Spinal cord (tissue), 10 donors: Measurements from ENCODE around the gene PTTG1IP2. TPM values are rescaled to one million over a fixed set of nuclear protein-coding genes. Genes with fewer than 3 reads are reported as not detected.
A peak's percentile ranks its signal among the peaks of the same experiment; 100 is the strongest.

Experiments
- DNase-seq, 6 donors: peaks; one replicate each; pipeline versions ENCODE4 v3.0.0 to v3.0.0-alpha.2; 2013 to 2015; ENCODE audit warnings: low spot score in 6 of 6, low read depth in 4 of 6
- H3K27ac ChIP-seq: one replicate; pipeline ENCODE4 v1.5.1; 2013; ENCODE audit warnings: low read depth, low read length, control low read depth
- H3K27me3 ChIP-seq: one replicate; pipeline ENCODE4 v1.6.1; 2013; ENCODE audit warnings: low read length; ENCODE audit not compliant: control insufficient read depth, insufficient read depth
- H3K36me3 ChIP-seq: one replicate; pipeline ENCODE4 v1.6.1; 2013; ENCODE audit warnings: low read length; ENCODE audit not compliant: control insufficient read depth, insufficient read depth
- H3K4me1 ChIP-seq: one replicate; pipeline ENCODE4 v1.6.1; 2013; ENCODE audit warnings: low read length; ENCODE audit not compliant: control insufficient read depth, insufficient read depth
- H3K4me3 ChIP-seq: one replicate; pipeline ENCODE4 v1.5.1; 2013; ENCODE audit warnings: low read depth, low read length, control low read depth
- H3K9me3 ChIP-seq: one replicate; pipeline ENCODE4 v1.6.1; 2013; ENCODE audit warnings: low read length; ENCODE audit not compliant: control insufficient read depth, insufficient read depth
- WGBS: methylation state at CpG from one replicate; pipeline ENCODE4 v1.1.5; 2013; ENCODE audit warnings: missing lambda C conversion rate; ENCODE audit not compliant: insufficient coverage; 5-methylcytosine and 5-hydroxymethylcytosine counted together
- polyA plus RNA-seq, 2 donors: library from polyadenylated mRNA; unstranded; fragments of 120-200 nt; gene quantifications; one replicate each; pipeline ENCODE4 v1.2.1, GENCODE V29; 2013; ENCODE audit not compliant: insufficient read length in 2 of 2
- total RNA-seq, 2 donors: library from RNA; depleted of rRNA in 1 of 2; stranded (reverse); fragments of 120-200 nt in 1 of 2; fragments of >200 nt in 1 of 2; gene quantifications; one replicate each; pipeline versions ENCODE4 v1.2.3 to v1.2.4, GENCODE V29; 2013 to 2014
- donor health status: healthy.

The PTTG1IP2 gene
- total and polyA plus RNA-seq, 4 donors = not detected

- no peak for DNase-seq
- no peak overlapping the region for H3K4me3 ChIP-seq
- no peaks in the 10 kb centered on the region for H3K27me3 ChIP-seq
- no peaks in the 10 kb centered on the region for H3K36me3 ChIP-seq
- H3K27ac ChIP-seq = no peak overlapping the region
- H3K4me1 ChIP-seq = no peaks in the 10 kb centered on the region
- no peaks in the 10 kb centered on the region for H3K9me3 ChIP-seq
Observed at GRCh38 chr7:90473814-90474213, 4.4 kb downstream of the PTTG1IP2 start.

- DNase-seq = no peak
- Histone ChIP-seq H3K36me3 (no peaks in the 10 kb centered on the region), H3K4me3 (no peak overlapping the region), H3K9me3 (no peaks in the 10 kb centered on the region), H3K4me1 (no peaks in the 10 kb centered on the region), H3K27ac (no peak overlapping the region), H3K27me3 (no peaks in the 10 kb centered on the region)
- 92% methylated on average over 2 of the region's 2 CpGs for WGBS
Observed at GRCh38 chr7:90474284-90475210, 5.1 kb downstream of the PTTG1IP2 start.

- no peaks in the 10 kb centered on the region for H3K36me3 ChIP-seq
- no peak for DNase-seq
- 43% methylated on average over 1 of the region's 1 CpG for WGBS
- no peak overlapping the region for H3K27ac ChIP-seq
- no peaks in the 10 kb centered on the region for H3K9me3 ChIP-seq
- no peak overlapping the region for H3K4me3 ChIP-seq
- H3K4me1 ChIP-seq = no peaks in the 10 kb centered on the region
- no peaks in the 10 kb centered on the region for H3K27me3 ChIP-seq
Observed at GRCh38 chr7:90483251-90483650, 13.8 kb downstream of the PTTG1IP2 start.

GRCh38 chr7:90484706-90485105 lies 15.3 kb downstream of the PTTG1IP2 start:
- DNase-seq = no peak
- Histone ChIP-seq H3K36me3 (no peaks in the 10 kb centered on the region), H3K27ac (no peak overlapping the region), H3K4me1 (no peaks in the 10 kb centered on the region), H3K4me3 (no peak overlapping the region), H3K9me3 (no peaks in the 10 kb centered on the region), H3K27me3 (no peaks in the 10 kb centered on the region)

- Histone ChIP-seq H3K27me3 (no peaks in the 10 kb centered on the region), H3K27ac (no peak overlapping the region), H3K4me1 (no peaks in the 10 kb centered on the region), H3K9me3 (no peaks in the 10 kb centered on the region), H3K36me3 (no peaks in the 10 kb centered on the region), H3K4me3 (no peak overlapping the region)
- WGBS = 88% methylated on average over 6 of the region's 6 CpGs
- DNase-seq = no peak
Observed at GRCh38 chr7:90485734-90486316, 16.4 kb downstream of the PTTG1IP2 start.

GRCh38 chr7:90487808-90488207 lies 18.4 kb downstream of the PTTG1IP2 start:
- H3K27me3 ChIP-seq = no peaks in the 10 kb centered on the region
- no peaks in the 10 kb centered on the region for H3K9me3 ChIP-seq
- no peak overlapping the region for H3K4me3 ChIP-seq
- DNase-seq = no peak
- no peak overlapping the region for H3K27ac ChIP-seq
- H3K36me3 ChIP-seq = no peaks in the 10 kb centered on the region
- H3K4me1 ChIP-seq = no peaks in the 10 kb centered on the region
- WGBS = no CpG with 5 or more reads among the region's 2 CpGs

GRCh38 chr7:90488220-90488619 lies 18.8 kb downstream of the PTTG1IP2 start:
- H3K4me3 ChIP-seq = no peak overlapping the region
- no peaks in the 10 kb centered on the region for H3K4me1 ChIP-seq
- no CpG with 5 or more reads among the region's 1 CpG for WGBS
- no peak overlapping the region for H3K27ac ChIP-seq
- H3K36me3 ChIP-seq = no peaks in the 10 kb centered on the region
- no peaks in the 10 kb centered on the region for H3K27me3 ChIP-seq
- DNase-seq = no peak
- no peaks in the 10 kb centered on the region for H3K9me3 ChIP-seq

GRCh38 chr7:90492250-90492649 lies 22.8 kb downstream of the PTTG1IP2 start:
- no peaks in the 10 kb centered on the region for H3K36me3 ChIP-seq
- no peak overlapping the region for H3K4me3 ChIP-seq
- no peak overlapping the region for H3K27ac ChIP-seq
- H3K27me3 ChIP-seq = no peaks in the 10 kb centered on the region
- WGBS = 90% methylated on average over 2 of the region's 6 CpGs
- no peak for DNase-seq
- no peaks in the 10 kb centered on the region for H3K9me3 ChIP-seq
- H3K4me1 ChIP-seq = no peaks in the 10 kb centered on the region

GRCh38 chr7:90495241-90495640 lies 25.8 kb downstream of the PTTG1IP2 start:
- Histone ChIP-seq H3K9me3 (no peaks in the 10 kb centered on the region), H3K4me3 (no peak overlapping the region), H3K36me3 (no peaks in the 10 kb centered on the region), H3K4me1 (no peaks in the 10 kb centered on the region), H3K27ac (no peak overlapping the region), H3K27me3 (no peaks in the 10 kb centered on the region)
- DNase-seq = no peak
- no CpG with 5 or more reads among the region's 1 CpG for WGBS

GRCh38 chr7:90502539-90502938 lies 33.1 kb downstream of the PTTG1IP2 start:
- no peak overlapping the region for H3K27ac ChIP-seq
- no peak overlapping the region for H3K4me3 ChIP-seq
- no peaks in the 10 kb centered on the region for H3K36me3 ChIP-seq
- peak in 1 of 6 donors; percentile 1 for DNase-seq
- no peaks in the 10 kb centered on the region for H3K4me1 ChIP-seq
- WGBS = 100% methylated on average over 1 of the region's 4 CpGs
- no peaks in the 10 kb centered on the region for H3K9me3 ChIP-seq
- no peaks in the 10 kb centered on the region for H3K27me3 ChIP-seq
